T-helper 9 cell (primary cell): Measurements from ENCODE around the gene DMRTB1.

ENCODE experiments used
- DNase-seq: peaks from one replicate; pipeline ENCODE4 v3.0.0-alpha.2; 2020

Gene DMRTB1

DNA sequence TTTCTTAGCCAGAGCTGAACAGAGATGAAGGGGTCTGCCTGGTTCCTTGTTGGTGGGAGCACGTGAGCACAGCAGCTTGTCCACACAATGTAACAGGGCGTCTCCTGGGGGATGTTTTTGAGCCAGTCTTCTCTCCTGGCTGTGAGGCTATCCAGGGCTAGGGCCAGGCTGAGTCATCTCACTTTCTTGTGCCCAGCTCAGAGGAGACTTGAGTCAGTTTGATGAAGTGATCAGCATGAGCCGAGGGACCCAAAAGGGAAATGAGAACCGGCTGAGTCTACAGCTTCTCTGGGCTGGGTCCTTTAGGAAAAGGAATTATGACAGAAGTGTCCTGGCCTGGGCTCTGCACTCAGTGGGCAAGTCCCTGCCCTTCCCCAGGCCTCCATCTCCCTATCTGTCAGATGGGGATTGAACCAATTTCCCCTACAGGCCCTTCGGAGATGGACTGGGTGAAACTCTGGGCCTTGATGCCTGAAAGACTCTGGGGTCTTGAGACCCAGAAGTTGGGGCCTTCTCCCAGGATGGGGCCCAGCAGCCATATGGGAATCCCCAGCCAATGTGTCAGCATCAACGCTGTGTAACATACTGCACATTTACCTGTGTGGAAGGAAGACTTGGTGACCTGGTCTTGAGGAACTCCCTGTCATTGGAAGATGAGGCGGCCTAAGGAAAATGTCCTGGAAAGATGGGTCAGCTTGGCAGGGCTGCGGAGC lies 36.6 kb downstream of the DMRTB1 start:
- no peak for DNase-seq

DNA sequence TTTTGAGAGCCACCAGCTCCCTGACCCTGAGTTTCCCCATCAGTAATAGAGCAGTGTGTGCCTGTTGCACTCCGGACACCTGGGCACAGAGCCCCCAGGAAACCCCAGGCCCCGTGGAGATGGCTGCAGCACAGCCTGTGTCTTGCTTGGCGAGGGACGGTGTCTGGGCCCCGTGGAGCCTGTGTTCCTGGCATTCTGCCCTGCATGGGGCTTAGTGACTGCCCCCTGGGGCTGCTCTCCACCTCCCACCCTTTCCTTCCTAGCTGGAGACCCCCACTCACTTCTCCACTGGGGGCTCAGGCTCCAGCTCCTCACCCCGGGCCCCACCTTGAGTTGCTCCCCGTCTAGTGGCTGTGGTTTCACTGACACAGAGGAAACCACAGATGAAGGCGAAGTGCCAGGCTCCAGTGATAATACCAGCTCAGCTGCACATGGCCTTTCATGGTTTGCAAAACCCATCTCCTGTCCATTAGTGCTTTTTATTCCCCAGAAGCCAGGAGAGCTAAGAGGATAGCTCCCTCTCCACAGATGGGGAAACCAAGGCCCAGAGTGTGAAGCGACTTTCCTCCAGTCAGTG lies 39.4 kb downstream of the DMRTB1 start:
- DNase-seq = no peak

DNA sequence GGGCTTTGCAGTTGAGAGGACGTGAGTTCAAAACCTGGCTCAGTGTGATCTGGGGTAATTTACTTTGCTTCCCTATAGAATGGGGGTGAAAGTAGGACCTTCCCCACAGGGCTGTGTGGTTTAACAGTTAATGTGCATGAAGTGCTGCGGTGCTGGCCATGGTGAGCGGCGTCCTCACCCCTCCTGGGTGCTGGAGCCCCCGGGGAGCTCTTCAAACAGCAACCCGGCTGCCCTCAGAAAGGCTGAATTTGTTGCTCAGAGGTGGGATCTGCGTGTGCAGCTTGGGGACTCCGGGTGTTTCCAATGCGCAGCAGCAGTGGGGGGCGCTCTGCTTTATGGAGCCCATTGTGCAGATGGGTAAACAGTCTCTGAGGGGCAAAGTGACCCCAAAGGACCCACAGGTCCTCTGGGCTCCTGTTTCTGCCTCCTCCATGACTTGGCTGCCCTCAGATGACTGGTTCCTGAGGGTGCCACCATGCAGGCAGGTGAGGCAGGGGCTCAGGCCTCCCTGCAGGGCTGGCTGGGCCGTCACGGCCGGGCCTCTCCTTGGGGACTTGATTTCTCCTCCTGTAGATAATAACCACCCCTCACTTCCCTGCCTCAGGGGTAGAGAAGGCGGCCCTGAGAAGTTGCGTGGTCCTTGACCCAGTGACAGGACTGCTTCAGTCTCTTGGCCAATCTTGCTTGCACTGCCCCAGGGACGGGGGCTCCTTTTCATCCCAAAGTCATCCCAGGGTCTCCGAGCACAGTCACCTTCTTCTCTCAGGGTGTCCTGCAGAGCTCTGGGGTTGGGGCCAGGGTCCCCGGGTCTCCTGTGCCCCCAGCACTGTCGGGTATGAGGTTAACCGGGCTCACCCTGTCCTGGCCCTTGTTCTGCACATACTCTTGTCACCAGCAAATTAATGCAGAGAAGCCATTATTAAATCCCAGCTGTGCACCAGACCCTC lies 40.3 kb downstream of the DMRTB1 start:
- DNase-seq = no peak

DNA sequence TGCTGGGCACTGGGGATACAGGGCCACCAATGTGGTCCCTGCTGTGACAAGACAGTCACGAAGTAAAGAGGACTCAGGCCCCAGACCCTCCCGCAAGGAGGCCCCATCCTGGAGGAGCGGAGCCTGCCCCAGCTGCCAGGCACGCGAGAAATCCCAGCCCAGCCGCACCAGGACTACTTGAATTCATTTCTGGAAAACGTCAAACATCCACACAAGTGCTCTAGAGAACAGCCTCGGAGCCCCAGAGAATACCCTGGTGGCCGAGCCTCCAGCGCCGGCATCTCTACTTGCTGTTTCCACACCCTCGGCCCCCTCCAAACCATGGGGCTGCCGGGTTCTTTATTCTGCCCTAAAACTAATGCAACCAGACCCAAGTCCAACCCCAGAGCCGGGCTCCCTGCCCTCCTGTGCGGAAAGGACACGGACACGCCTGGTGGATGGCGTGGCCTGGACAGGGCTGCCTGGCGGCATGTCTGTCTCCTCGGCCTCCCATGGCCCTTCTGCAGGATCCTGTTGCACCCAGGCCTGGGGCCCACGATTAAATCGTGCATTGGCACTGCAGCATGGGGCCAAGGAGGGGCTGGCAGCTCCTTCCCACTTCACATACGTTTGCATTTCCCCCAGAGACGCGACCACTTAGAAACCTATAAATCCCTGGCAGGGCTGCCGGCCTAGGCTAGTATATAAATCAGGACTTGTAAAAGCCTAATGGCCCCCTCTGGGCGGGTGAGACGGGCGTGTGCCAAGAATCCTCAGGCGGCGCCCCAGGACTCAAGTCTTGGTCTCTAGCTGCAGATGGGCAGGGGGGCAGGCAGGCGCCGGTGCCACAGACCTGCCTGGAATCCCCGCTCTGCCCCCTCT lies 41.2 kb downstream of the DMRTB1 start:
- no peak for DNase-seq

DNA sequence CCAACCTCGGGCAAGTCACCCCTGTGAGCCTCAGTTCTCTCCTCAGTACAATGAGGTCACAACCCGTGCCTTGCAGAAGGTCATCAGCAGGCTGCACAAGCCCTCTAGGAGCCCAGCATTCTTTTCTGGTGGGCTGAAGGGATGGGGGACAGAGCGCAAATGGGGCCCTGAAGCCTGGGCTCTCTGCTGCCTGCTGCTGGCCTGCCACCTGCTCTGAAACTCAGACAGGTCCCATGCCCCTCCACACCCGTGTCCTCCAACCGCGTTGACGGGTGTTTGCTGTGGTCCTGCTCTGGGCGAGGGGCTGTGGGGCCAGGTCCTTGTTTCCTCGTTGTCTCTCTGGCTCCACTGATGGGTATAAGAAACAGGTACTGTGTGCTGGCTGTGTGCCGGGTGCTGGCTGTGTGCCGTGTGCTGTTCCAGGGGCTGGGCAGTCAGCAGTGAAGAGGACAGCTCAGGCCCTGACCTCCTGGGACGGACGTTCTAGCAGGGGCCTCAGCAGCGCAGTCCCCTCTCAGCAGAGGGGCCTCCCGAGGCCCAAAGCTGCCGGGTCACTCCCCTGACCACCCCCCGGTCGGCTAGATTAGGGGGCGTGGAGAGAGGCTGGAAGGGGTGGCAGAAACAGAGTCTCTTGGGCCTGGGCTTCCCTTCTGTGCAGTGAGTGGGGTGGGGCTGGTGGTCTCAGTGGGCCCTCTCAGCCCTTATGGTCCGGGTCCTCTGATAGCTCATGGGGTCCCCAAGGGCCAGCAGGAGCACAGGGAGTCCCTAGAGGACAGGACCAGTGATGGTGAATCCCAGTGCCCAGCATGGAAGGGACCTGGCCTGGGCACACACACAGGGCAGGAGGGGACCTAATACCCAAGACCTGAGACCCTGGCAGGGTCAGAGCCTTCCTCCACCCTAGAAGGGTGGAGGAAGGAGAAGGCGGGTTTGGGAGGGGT lies 42.1 kb downstream of the DMRTB1 start:
- no peak for DNase-seq

DNA sequence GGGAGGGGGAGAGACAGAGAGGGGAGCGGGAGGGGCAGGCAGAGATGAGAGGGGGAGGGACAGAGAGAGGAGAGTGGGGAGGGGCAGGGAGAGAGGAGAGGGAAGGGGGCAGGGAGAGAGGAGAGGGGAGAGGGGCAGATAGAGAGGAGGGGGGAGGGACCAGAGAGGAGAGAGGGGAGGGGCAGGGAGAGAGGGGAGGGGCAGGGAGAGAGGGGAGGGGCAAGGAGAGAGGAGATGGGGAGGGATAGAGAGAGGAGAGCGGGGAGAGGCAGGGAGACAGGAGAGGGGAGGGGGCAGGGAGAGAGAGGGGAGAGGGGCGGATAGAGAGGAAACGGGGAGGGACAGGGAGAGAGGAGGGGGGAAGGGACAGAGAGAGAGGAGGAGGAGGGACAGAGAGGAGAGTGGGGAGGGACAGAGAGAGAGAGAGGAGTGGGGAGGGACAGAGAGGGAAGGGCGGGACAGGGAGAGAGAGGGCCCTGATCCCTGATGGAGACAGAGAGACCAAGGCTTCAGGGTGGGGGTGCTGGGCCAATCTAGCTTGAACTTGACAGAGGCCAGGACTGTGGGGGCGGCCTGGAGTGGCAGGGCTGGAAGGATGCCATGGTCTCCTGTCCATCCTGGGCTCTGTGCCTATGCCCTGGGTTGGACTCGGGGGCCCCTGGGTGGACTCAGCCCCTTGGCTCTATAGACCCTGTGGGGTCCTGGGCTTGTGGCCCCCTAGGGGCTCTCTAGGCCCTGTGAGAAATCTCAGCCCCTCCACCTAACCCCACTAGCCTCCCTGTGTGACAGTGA lies 43.6 kb downstream of the DMRTB1 start:
- no peak for DNase-seq

DNA sequence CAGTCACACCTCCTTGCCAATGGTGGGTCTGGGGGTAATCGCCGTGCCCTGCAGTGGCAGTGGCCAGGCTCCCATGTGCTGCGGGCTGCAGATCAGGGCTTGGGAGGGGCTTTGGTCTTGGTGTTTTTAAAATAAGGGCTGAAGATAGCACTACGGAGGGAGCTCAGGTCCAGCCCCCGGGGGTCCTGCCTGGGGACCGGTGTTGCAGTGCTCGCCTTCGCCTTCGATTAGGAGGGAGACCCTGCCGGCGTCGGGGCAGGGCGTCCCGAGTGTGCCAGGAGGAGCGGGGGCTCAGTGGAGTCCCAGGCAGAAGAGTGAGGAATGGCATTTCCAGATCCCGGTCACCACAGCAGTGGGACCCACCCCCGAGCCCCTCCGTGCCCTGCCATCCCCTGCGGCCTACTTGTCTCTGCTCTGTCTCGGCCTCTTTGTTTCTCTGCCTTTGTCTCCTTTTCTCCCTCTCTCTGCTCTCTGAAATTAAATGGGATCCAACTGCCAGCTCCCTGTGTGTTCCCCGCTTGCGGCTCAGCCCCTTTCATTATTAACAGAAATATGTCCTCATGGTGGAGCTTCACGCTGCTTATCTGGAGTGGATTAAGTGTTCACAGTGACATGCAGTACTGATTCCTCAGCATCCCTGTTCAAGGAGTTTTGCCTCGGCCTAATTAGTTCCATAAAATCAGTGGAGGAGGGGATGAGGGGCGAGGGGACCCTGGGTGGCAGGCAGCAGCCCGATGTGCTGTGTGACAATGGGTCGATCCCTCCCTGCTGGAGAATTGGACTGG lies 44.4 kb downstream of the DMRTB1 start:
- DNase-seq = no peak

DNA sequence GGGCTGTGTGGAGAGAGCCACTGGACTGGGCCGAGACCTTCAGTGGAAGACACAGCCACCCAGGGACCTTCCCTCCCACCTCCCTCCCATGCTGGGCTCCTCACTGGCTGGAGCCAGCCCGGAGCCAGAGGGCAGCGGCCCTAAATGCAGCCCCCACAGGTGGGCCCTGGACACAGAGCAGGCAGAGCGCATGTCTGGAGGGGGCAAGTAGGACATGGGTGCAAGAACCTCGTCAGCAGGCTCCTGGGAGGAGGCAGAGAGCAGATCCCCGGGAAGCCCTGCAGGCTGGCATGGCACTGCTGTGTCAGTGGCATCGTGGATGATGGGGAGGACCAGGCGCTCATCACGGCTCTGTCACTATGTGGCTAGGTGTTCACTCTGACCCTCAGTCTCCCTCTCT lies 45.7 kb downstream of the DMRTB1 start:
- DNase-seq = no peak

DNA sequence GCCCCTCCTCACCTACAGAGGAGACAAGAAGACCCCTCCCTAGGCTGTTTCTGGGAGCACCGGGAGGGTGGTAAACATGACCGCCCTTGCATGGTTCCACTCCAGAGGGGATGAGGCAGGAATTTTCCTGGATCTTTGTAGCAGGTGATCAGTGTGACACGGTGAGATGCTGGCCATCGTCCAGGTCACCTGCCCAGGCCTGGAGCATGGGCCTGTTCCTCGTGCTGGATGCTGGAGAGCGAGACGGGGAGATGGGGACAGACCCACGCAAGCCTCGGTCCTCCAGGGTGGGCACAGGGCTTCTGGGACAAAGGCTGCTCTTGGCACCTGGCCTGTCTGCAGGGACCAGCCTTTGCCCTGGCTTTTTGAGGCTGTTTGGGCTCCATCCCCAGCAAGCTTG lies 46.2 kb downstream of the DMRTB1 start:
- no peak for DNase-seq

DNA sequence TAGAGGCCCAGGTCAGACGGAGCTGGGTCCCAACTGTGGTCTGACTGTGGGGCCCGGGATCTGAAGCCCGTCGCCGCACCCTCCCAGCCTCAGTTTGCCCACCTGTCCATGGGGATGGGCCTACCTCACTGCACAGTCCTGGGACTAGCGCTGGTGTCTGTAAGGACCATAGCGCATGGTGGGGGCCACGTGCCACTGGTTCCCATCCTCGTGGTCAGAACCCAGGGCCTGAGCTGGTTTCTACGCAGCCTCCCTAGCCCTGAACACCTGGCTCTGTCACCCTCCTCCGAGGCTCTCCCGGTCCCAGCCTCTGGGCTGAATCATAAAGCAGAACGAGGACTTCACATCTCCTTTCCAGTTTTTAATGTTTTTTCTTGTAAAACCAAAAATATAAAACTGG lies 46.7 kb downstream of the DMRTB1 start:
- DNase-seq = no peak

DNA sequence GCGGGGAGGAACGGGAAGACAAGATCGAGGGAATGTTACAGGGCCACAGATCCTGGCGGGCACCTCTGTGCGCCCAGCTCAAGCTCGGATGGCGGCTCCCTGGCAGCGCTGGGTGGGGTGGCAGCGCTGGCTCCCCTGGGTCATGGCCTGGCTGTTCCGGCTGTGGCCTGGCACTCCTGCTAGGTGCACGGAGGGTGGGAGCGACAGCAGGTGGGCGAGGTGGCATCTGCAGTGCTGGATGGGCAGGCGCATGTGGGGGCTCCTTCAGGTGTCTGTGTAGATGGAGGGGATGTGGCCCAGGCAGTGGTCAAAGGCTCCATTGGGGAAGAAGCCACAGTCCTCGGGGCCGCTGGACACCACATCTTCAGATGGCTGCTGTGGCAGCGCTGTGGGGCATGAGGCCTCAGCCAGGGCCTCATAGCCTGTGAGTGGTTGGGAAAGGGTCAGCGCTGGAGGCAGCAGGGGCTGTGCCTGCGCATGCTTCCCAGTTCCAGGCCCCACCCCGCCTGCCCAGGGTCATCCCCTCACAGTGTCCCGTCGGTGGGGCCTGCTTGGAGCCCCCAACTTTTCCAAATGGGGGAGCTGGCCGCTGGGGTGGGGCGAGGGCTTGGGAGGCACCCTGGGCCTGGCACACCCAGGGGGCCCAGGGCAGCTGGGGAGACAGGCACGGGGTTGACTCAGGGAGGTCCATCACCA lies 47.3 kb downstream of the DMRTB1 start:
- no peak for DNase-seq

DNA sequence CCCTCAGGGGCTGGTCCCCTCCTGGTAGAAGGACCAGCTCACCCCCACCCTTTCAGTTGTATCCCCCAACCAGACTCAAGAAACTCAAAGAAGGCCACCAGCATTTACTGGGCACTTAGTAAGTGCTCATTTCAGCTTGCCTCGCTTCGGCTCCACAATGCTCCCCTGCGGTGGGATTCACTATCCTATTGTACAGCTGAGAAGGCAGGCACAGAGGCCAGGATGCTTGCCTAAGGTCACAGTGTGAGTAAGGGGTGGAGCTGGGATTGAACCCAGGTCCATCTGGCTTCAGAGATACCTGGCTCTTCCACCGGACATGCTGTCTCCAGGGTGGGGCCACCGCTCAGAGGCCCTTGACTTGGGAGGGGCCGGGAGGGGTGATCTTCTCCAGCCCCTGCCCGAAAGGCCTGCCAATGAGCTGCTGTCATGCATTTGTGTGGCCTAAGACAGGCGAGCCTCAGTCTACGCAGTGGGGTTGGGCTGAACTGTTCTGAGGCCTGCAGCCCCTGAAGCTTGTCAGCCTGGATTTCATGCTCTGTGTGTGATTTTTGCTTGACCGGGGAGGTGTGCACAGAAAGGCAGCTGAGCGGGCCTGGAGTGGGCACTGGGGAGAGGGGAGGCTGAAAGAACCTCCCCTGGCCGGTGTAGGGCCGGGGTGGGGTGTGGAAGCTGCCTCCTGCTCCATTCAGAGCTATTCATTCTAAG lies 48.1 kb downstream of the DMRTB1 start:
- no peak for DNase-seq

DNA sequence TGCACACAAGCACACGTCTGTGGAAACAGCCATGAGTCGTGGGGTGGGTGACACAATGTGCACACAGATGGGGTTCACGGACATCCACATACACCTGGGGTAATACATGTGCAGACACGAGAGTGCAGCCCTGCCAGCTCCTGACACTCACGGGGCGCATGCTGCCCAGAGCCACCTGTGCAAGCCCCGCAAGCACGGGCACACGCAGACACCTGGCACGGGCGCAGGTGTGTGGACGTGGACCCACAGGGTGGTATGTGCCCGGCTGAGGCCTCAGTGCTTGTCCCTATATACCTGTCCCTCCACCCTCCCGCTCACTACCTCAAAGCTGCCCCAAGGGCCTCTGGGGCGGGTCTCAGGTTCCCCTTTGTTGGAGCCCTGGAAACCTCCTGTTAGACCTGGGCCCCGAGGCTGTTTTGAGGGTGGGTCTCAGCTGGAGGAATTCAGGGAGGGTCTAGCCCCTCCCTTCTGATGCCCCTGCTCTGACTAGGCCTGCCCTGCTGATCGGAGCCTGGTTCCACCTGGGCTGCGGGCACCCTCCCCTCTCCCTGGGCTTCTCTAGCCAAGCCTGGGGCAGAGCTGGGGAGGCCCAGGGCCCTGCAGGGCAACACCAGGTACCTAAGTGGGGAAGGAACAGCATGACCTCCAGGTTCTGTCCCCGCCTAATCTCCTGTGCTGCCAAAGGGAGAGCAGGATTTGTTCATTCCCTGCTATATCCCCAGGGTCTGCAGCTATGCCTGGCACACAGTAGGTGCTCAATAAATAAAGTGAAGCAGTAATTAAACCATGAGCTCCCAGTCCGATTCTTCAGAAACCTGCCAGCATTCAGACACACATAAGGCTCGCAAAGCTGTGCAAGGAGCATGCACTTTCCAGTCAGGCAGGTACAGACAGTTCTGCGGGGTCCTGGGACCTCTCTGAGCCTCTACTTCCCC lies 49.1 kb downstream of the DMRTB1 start:
- DNase-seq = no peak

DNA sequence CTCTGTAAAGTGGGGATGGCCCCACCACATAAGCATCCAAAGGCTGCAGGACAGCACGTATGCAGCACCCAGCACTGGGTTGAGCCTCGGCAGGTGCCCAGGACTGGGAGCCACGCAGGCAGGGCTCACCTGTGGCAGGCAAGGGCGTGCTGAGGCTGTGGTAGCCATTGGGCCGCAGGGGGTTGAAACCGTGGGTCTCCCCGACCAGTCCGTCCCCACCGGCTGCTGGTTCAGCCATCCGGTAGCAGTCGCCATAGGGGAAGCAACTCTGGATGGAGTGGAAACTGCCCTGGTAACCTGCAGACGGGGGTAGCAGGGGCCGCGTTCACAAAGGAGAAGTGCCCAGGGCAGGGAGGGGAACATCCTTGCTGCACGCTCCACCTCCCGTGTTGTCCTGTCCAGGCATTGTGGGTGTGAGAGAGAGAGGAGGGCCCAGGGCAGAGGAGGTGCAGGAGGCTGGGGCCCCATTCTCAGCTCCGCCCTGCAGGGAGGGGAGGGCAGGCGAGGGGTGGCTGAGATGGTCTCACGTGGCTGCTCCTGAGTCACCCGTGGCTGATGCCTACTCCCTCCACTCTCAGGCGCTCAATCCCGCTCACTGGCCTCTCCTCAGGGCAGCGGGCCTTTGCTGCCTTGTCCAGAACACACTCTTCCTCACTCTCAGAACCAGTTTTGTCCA lies 49.9 kb downstream of the DMRTB1 start:
- no peak for DNase-seq

DNA sequence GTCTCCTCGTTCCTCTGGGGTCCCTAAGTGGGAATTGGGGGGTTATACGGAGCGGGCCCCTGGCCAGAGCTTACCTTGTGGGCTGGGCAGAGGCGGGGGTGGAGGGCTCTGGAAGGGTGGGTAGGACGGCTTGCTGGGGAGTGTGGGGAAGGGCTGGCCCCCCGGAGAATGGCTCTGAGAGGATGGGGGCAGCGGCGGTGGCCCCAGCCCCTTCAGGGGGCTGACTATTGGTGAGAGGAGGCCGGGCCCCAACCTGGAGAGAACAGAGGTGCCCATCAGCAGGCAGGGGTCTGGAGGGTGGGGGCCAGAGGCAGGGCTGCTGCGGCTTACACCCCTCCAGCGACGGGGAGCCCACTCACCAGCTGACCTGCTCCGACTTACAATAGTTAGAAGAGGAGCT lies 50.6 kb downstream of the DMRTB1 start:
- no peak for DNase-seq

DNA sequence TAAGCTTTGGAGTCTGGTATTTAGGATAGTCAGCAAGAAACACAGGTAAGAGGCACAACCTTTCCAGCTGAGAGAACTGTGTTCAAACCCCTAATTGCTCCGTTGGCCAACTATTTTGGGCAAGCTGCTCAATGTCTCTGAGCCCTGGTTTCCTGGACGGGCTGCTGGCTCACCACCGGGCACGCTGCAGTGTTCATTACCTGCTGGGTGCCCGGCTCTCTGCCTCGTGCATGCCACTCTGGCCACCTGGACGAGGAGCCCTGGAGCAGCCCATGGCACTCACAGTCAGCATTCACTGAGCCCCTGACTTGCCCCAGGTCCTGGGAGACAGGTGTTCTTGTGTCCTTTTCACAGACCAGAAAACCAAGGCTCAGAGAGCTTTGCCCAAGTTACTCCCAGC lies 51.0 kb downstream of the DMRTB1 start:
- DNase-seq = no peak
